Stimulated activated CD4-positive, alpha-beta T cell treated with anti-CD3 and anti-CD28 coated beads, Interleukin-4, amount 100 ng/mL, for 1 hour (primary cell): Measurements from ENCODE around the gene EXPH5.
"Not testable (repeated sequence)": the region's sequence is repeated elsewhere in the genome, so short reads cannot be mapped to it uniquely, and the experiment has no call there.

Experiments
- DNase-seq: peaks from one replicate; pipeline ENCODE4 v3.0.0-alpha.2; 2020

Gene EXPH5, protein sequence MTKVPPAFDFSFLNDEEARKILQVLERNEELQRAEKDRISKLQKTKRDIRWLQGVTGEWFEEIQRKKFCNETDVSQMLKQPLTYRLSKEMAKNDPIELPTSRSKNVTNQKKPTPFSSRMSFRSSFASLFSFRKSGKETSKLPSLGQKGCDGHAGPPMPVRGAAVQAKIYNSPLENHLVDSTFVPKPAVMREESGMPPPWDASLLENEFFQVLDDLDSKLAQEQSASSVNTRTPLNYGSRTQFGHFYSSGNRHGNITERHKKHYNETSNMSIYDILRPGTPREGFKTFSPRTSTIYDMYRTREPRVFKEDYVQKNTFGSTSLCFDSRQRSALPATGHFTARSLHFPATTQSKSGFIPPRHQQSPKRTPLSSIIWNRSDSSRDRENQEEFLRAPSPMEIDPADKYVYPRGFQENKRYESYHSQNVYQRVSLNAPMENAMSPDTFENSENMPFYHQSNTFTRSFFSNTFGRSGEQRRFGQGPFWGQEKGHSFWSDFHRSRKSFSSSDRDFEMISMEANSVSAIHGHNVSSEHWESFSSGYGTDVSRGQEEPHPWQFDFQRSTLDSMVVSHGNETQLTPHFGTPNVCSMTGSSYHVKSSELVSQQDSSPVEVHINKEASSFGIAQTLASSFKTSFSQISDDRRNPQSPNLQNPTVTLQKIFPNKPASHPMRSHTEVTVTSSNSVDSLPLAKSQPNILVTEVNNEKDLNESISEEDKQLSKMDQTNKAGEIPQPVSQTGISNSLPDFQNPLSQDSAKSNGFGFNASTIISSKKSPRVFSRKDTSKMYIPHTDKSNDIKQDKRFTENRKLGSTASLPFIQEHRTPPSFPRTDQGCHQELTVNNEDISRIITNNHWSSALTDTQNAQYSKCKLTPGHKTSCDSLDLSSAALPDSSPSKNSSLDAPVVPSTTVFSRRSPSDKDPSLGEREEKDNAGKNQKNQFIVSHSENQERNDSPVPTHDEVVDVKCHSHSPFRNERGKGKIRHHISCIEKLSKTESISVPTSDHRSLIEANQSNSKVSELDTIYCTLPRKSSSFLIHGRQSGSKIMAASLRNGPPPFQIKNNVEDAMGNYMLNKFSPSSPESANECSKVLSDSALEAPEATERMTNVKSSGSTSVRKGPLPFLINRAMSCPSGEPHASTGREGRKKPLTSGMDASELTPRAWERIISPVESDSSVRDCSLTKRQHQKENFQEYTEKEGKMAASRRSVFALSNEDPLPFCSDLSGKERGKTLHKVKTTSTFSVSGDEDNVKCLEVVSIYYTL (N-terminal part only)

DNA sequence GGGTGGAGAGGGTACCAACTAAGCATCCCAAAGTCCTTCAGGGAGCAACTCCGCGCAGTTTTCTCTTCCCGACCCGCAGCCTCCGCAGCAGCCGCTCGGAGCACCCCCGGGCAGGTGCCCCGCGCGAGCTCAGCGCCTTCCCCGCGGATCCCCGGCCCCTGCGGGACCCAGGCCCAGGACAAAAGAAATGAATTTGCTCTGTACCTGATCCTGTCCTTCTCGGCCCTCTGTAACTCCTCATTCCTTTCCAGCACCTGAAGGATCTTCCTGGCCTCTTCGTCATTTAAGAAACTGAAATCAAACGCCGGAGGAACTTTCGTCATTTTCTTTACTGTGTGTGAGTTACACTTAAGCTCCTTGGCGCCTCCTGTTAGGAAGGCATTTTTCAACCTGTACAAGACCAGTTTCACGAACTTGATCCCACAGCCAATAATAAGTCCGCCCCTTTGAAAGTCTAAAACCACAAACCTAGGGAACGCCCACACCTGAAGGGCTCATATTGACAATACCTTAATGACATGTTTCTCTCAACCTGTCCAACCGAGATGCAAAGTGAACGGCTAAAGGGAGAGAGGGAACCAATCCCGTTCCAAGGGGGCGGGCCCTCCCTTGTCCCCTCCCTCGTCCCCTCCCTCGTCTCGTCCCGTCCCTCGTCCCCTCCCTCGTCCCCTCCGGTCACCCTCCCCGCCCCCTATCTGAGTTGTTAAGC lies at the start of gene EXPH5:
Gene EXPH5, minus strand, starts transcription at position 555 of the 709 bp plus-strand sequence. Its CDS starts 232 bp downstream, at position 323.
- DNase-seq = peak; percentile 85

DNA sequence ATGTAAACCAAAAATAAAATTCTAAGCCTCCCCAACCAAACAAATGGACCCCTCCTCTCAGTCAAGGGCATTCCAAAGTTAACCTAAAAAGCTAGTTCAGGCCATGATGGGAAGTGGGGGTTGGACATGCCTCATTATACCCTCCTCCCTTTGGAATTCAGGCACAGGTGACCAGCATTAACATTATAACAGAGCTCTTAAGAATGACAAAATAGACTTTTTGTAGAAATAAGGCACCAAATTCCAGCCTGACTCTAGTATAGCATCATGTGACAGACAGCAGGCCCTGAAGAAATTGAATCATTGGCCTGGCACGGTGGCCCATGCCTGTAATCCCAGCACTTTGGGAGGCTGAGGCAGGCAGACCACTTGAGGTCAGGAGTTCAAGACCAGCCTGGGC lies 48.2 kb upstream of the EXPH5 start:
- DNase-seq = not testable (repeated sequence)

DNA sequence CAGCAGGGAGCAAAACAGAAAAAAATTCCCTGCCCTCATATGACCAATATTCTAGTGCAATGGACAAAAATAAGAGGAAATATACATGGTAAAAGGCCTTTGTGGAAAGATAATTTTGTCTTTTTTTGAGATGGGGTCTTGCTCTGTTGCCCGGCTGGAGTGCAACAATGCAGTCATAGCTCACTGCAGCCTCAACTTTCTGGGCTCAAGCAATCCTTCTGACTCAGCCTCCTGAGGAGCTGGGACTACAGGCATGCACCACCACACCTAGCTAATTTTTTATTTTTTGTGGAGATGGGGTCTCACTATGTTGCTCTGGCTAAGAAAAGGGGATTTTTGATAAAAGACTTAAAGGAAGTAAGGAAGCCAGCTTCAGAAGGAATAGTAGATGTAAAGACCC lies 45.6 kb upstream of the EXPH5 start:
- DNase-seq = no peak

DNA sequence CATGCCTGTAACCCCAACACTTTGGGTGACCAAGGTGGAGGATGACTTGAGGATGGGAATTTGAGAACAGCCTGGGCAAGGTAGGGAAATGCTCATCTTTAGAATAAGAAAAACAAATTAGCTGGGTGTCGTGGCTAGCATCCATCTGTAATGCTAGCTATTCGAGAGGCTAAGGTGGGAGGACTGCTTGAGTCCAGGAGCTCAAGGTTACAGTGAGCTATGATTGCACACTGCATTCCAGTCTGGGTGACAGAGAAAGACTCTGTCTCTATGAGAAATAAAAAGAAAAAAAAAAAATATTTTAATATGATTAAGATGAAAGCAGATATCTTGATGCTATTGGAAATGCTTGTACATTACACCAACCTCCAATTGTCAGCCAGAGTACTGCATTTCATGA lies 42.7 kb upstream of the EXPH5 start:
- DNase-seq = no peak

DNA sequence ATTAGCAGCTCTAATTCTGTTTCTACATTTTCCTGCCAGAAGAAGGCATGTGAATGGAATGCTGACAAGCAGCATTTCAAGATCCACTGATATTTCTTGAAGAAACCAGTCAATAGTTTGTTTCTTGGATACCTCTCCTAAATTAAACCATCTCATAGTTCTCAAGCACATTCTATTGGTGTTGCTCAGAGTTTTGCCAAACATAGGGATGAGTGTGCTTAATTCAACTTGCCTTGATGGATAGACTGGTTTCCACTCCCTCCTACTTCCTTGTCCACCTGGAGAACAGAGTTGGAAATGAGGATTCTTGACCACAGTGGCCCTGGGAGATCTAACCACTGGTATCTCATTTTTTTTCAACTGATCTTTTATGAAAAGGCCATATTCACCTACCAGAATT lies 41.5 kb upstream of the EXPH5 start:
- DNase-seq = no peak

GRCh38 chr11:108632041-108632704 lies 38.6 kb upstream of the EXPH5 start:
- DNase-seq = no peak

DNA sequence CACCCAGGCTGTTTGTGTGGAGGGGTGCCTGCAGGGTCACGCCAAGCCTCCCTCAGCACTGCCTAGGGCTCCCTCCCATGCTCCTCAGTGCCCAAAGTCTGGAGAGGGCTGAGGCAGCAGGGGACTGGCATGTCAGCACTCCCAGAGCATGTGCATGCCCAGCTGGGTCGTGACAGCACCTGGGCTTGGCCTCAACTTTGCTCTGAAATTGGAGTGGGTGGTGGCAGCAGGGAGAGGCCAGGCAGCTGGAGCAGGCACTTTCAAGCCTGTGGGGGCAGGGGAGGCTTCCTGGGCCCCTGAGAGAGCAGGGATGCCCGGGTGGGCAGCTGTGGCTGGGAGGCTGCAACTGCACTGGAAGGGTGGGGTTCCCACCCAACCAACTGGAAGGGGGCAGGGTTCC lies 35.7 kb upstream of the EXPH5 start:
- no peak for DNase-seq

- no peak for DNase-seq
Observed at GRCh38 chr11:108628812-108629211, 35.2 kb upstream of the EXPH5 start.

DNA sequence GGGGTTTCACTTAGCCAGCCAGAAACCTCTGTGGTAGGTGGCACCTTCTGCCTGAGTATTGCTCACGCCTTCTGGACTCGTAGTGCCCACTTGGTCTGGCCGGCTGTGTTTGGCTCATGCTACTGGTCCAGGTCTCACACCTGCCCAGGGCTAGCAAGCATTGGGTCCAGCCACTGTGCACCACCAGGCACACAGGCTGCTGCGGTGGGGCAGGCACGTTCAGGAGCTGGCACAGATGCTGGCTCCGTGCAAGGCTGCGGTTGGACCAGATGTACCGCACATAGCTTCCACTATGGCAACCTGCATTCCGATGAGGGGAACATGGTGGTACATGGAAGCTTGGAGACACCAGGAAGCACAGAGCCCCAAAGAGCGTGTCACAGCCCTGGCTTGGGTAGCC lies 34.8 kb upstream of the EXPH5 start:
- no peak for DNase-seq

- DNase-seq = no peak
Observed at GRCh38 chr11:108624196-108624925, 30.8 kb upstream of the EXPH5 start.

DNA sequence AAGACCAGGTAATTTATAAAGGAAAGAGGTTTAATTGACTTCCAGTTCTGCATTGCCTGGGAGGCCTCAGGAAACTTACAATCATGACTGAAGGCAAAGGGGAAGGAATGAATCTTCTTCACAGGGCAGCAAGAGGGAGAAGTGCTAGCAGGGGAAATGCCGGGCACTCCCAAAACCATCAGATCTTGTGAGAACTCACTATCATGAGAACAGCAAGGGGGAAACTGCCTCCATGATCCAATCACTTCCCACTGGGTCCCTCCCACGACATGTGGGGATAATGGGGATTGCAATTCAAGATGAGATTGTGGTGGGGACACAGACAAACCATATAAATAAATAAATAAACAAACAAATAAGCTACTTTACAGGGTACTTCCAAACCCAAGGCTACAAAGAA lies 28.8 kb upstream of the EXPH5 start:
- no peak for DNase-seq

- no peak for DNase-seq
Observed at GRCh38 chr11:108620958-108621772, 27.6 kb upstream of the EXPH5 start.

DNA sequence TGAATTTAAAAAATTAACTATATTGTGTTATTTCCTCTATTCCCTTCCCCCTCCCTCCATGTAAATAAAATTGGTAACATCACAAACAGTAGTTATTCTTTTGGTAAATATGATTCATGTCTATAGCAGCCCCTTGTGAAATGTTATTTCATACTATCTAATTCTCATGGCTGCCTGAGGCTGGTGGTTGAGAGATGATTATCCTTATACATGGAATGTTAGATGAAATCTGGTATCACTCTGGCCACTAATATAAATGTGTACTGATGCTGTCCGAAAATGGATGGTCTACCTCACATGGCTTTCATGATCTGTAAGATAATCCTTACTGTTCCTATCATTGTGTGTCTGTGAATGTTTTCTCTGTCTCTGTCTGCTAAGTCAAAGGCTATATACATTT lies 25.0 kb upstream of the EXPH5 start:
- no peak for DNase-seq

DNA sequence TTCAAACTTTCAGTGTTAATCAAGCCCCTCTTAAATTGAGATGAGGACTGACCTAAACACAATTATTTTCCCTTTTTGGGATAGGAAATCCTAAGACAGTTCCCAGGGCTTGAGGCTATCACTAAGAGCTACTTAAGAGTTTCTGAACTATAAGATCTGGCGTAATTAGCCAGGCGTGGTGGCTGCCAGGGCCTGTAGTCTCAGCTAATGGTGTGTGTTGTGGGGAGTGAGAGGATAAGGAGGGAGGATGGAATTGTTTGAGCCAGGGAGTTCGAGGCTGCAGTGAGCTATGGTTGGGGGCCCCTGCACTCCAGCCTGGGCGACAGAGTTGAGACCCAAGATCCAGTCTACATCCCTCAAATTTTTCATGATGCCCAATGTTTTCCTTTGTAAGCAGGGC lies 23.5 kb upstream of the EXPH5 start:
- DNase-seq = no peak

DNA sequence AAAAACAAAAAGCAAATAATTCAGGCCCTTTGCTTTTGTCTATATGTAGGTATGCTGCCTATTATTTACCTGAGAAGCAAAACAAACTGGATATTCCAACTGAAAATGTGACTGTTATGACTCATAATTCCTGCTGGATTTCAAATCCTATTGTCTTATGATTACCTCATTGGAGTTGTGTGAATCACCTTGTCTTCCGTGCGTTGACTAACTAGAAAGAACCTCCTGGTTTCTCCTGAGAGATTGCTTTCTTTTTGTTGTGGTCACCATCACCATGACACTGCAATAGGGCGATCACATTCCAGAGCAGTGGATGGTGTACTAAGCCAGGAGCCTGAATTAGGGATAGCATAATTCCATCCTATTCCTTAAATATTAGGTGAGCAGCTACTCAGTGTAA lies 23.0 kb upstream of the EXPH5 start:
- DNase-seq = no peak

DNA sequence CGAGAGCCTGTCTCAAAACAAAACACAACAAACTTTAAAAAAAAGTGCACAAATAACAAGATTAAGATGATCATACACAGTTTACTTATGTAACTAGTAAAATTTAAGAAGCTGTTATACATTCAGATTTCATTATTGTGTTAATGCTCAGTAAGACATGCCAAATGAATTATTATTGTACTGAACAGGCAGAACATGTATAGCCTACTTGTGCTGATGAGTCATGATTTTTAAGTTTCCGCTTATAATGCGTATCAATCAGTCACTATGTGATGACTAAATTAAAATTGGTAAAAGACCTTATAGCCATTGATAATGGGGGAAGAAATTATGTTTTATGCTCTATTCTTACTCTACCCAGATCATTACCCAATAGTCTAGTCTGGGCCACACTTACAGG lies 20.5 kb upstream of the EXPH5 start:
- no peak for DNase-seq

GRCh38 chr11:108609682-108610081 lies 16.1 kb upstream of the EXPH5 start:
- no peak for DNase-seq

- DNase-seq = no peak
Observed at GRCh38 chr11:108608548-108608947, 15.0 kb upstream of the EXPH5 start.

DNA sequence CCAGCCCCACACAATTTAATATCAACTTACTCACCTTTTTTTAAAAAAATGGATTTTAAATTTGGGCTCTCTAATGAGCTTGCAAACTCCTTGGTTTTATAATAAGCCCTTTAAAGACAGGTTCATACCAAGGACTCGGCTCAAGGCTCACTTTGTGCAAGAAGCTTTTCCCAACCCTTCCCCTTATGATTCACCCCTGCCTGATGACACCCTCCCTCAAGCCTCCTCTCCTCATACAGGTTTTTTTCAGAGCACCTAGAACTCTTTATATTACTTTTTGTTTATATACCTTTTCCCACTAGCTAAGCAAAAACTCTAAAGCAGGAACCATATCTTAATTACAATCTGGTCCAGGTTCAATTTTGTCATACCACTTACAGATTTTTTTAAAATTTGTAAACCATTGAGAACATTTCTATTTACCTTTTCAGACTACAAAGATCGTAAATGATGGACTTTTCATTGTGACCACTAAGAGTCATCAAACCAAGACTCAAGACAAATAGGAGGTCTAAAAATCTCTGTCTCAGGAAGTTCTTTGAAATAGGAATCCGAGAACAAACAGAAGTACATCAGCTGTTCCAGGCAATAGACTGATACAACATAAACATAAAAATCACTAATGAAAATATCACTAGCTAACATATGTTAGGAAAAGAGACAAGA lies 13.1 kb upstream of the EXPH5 start:
- DNase-seq = no peak

GRCh38 chr11:108606070-108606469 lies 12.5 kb upstream of the EXPH5 start:
- no peak for DNase-seq
